ENCODE measurements around the gene PEAR1.

PEAR1 gene, protein sequence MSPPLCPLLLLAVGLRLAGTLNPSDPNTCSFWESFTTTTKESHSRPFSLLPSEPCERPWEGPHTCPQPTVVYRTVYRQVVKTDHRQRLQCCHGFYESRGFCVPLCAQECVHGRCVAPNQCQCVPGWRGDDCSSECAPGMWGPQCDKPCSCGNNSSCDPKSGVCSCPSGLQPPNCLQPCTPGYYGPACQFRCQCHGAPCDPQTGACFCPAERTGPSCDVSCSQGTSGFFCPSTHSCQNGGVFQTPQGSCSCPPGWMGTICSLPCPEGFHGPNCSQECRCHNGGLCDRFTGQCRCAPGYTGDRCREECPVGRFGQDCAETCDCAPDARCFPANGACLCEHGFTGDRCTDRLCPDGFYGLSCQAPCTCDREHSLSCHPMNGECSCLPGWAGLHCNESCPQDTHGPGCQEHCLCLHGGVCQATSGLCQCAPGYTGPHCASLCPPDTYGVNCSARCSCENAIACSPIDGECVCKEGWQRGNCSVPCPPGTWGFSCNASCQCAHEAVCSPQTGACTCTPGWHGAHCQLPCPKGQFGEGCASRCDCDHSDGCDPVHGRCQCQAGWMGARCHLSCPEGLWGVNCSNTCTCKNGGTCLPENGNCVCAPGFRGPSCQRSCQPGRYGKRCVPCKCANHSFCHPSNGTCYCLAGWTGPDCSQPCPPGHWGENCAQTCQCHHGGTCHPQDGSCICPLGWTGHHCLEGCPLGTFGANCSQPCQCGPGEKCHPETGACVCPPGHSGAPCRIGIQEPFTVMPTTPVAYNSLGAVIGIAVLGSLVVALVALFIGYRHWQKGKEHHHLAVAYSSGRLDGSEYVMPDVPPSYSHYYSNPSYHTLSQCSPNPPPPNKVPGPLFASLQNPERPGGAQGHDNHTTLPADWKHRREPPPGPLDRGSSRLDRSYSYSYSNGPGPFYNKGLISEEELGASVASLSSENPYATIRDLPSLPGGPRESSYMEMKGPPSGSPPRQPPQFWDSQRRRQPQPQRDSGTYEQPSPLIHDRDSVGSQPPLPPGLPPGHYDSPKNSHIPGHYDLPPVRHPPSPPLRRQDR

DNA sequence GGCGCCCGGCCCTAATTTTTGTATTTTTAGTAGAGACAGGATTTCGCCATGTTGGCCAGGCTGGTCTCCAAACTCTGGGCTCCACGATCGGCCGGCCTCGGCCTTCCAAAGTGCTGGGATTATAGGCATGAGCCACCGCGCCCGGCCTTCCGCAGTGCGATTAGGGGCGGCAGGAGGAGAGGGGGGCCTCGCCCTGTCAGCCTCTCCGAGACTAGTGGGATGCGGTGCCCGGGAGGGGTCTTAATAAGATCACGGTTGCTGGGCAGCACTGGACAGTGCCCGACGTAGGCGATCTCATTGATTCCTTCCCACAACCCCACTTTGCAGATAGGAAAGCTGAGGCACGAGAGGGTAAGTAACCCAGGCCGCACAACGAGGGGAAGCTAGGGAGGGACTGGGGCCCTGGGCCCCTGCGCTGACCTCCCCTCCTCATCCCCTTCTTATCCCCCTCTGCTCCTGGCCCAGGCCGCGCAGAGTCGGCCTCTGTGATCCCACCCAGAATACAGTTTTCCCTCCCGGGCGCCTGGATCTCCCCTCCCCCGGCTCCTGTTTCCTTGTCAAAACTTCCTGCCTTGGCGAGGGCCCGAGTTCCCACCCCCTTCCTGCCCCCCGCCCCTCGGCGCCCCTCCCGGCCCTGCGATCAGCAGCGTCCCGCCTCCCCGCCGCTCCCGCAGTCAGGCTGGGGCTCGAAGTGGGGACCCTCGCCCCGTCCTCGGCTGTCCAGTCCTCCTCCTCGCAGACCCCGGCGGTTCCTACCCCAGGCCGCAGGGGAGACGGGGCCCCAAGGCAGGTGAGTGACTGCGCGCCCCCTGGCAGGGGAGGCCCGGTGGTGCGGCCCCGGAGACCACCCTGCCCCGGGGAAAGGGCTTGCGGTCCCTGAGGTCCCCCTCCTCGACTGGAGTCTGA is at the start of gene PEAR1:
PEAR1 (plus strand) TSS at position 671 of the 906 bp plus-strand sequence. CDS start 10,209 bp downstream, outside the sequence.
- in situ Hi-C loops (cut with HindIII; ENCODE audit: low sequenced_read_pairs), result loop anchor here (5.0 to 10.0 kb wide), 2 partner anchors 51 to 72 kb away; no protein-coding TSS in a partner anchor

DNA sequence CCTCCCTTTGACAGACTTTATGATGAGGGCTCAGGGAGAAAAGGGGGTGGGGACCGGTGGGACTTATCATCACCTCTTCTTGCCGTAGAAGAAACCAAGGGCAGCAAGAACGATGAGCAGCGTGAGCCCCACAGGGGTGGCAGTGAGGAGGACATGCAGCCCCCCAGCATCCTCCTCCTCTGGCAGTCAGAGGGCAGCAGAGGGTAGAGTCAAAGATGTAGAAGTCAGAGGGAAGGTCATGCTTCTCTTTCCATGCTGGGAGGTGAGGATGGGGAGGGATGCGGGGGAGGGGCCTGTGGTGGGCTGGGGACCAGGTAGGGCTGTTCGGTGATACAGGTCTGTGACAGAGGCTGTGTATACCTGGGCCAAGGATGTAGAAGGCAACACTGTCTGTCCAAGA is 49.4 kb upstream of the PEAR1 start:
- in situ Hi-C loops (cut with HindIII; ENCODE audit: low sequenced_read_pairs), result loop anchor here (5.0 kb wide), 3 partner anchors 42 to 87 kb away; partner anchors contain the start of gene PEAR1

DNA sequence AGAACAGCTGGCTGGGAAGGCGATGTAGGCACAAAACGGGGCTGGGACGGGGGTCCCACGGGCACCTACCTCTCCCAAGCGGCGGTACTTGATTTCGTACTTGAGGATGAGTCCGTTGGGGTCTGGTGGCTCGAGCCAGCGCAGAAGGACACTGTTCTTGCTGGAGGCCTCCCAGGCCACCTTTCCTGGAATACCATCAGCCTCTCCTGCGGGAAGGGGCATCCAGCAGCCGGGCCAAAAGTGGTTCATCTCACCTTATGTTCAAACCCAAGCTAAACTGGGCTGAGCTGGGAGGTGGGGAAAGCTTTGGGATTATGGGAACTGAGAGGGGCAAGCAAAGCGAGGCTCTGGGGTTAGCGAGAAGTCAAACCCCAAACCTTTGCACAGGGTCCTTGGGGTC is 48.9 kb upstream of the PEAR1 start:
- in situ Hi-C loops (cut with HindIII; ENCODE audit: low sequenced_read_pairs), result loop anchor here (5.0 kb wide), 3 partner anchors 42 to 87 kb away; partner anchors contain the start of gene PEAR1

DNA sequence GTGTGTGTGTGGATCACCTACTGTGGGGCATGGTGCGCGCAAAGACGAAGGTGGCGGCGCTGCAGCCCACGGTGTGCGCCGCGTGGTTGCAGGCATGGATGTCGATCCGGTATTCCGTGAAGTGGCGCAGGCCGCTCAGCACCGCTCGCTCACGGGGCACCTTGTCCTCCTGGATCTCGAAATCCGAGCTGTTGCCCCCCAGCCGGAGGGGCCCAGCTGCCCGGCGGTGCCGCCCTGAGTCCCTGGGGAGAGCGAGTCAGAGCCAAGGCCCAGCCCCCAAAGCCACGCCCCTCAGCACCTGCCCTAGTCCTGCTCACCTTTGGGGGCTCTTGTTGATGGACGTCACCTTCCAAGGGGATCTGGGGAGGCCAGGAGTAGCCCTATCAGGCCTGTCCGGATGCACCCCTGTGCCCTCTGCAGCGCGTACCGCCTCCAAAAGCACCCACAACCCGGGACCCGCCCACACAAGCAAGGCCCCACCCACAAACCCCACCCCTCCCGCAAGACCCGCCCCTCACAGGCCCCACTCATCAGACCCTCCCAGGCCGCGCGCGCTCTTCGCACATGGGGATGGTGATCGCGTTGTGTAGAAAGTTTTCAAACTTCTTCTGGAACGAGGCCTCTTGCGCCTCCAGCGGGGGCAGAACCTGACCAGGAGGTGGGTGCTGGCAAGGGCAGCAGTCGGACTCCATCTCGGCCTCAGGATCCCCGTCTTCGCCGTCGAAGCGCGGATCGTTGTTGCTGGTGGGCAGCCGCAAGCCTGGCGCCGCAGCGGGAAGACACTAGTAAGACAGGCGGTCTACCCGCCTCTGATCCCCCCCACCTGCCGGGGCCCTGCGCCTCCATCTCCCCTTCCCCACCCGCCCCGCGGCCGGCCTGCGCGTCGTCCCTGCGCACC is 48.2 kb upstream of the PEAR1 start:
- in situ Hi-C loops (cut with HindIII; ENCODE audit: low sequenced_read_pairs), result no loop called here

DNA sequence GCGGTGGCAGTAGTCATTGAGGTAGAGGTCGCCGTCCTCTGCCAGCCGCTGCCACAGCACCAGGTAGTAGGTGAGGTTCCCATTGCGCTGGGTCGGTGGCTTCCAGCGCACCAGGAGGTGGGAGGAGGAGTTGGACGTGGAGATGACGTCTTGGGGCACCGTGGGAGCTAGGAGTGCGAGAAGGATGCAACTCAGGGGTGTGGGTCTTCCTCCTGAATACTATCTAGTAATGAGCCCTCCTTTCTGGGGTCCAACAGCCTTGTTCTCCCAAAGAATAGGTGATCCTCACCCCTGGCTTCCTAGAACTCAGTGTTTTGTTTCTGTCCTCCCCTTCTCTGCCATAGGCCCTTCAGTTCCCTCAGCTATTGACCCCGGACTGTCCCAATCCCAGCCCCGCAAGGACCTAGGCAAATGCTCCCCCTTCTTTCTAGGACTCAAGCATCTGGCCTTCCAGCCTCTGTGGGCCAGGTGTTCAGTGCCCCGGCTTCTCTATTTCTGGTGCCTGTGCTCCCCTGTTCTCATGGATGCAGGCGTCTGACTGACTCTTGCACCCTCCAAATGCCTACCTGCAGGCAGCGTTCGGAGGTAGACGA is 47.5 kb upstream of the PEAR1 start:
- in situ Hi-C loops (cut with HindIII; ENCODE audit: low sequenced_read_pairs), result no loop called here

- in situ Hi-C loops (cut with HindIII; ENCODE audit: low sequenced_read_pairs), result no loop called here
These were observed 46.9 kb upstream of the PEAR1 start for GRCh38 chr1:156846643-156847042.

DNA sequence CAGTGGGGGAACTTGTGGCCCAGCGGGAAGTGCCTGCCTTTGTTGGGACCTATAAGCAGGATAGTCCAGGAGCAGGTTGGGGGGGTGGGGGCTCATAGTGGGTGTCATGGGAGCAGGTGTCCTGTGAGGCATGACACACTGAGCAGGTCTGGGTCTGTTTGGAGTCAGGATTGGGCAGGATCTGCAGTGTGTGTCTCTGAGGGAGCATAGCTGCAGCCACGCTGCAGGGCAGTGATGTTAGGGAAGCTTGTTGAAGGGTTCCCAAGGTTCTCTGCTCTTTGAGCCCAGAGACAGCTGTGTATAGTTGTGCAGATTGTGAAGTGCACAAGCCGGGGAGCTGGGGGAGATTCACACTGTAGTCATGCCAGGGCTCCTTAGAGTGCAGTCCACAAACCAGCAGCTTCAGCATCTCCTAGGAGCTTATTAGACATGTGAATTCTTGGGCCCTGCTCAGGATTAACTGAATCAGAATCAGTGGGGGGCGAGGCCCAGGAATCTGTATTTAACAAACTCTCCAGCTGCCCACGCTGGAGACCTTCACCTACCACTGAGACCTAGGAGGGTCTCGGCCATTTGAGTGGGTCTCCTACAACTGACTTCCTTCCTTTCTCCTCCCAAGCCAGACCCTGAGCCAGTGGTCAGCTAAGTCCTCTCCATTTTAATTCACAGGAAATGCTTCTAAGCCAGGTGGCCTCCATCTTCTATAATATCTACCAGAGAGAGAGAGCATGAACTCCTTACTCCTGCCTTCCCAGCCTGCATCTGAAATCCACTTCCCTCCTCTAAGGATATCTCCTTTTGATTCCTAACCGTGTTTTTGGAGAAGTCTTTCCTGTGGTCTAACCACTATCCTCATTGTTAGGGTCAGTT is 45.7 kb upstream of the PEAR1 start:
- in situ Hi-C loops (cut with HindIII; ENCODE audit: low sequenced_read_pairs), result no loop called here

GRCh38 chr1:156848461-156849150 is 44.9 kb upstream of the PEAR1 start:
- in situ Hi-C loops (cut with HindIII; ENCODE audit: low sequenced_read_pairs), result no loop called here

DNA sequence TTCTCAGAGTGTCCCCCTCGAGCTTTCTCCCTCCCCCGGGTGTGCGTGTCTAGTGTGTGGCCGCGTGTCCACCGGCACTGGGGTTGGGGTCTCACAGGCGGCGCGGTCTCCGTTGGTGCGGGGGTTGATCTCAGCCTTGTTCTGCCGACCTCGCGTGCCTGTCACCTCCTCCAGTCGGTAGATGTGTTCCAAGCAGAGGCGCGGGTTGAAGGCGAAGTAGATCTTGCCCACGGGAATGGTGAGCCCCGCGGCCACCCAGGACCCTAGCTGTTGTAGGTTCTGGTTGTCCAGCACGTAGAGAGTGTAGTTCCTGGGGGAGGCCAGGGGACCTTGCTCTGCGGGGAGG is 44.4 kb upstream of the PEAR1 start:
- in situ Hi-C loops (cut with HindIII; ENCODE audit: low sequenced_read_pairs), result no loop called here

- in situ Hi-C loops (cut with HindIII; ENCODE audit: low sequenced_read_pairs), result loop anchor here (10.0 kb wide), 1 partner anchor 137 kb away; no protein-coding TSS in a partner anchor
These were observed 41.6 kb upstream of the PEAR1 start for GRCh38 chr1:156851779-156852417.

DNA sequence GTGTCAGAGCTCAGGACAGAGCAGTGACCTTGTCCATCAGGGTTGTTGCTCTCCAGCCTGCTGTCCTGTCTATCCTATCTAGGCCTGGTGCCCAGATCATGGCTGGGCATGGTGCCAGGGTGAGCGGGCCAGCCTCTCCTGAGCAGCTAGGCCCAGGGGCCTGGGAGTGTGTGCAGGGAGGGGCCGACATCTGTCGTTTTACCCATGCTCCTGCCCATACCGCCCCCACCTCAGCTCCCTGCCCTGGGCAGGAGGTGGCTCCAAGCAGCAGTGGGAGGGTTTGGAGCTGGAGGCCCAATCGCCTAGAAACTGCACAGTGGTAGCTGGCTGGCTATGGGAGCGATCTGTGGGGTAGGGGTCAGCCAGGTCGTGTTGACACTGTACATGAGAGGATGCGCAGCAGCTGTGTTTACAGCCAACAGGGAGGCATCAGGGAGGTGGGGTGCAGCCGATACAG is 41.1 kb upstream of the PEAR1 start:
- in situ Hi-C loops (cut with HindIII; ENCODE audit: low sequenced_read_pairs), result loop anchor here (10.0 kb wide), 1 partner anchor 138 kb away; no protein-coding TSS in a partner anchor

- in situ Hi-C loops (cut with HindIII; ENCODE audit: low sequenced_read_pairs), result loop anchor here (10.0 kb wide), 1 partner anchor 139 kb away; no protein-coding TSS in a partner anchor
These were observed 39.8 kb upstream of the PEAR1 start for GRCh38 chr1:156853761-156854160.

- in situ Hi-C loops (cut with HindIII; ENCODE audit: low sequenced_read_pairs), result loop anchor here (5.0 to 10.0 kb wide), 2 partner anchors 93 to 140 kb away; no protein-coding TSS in a partner anchor
These were observed 38.9 kb upstream of the PEAR1 start for GRCh38 chr1:156854634-156855033.

GRCh38 chr1:156856282-156856785 is 37.2 kb upstream of the PEAR1 start:
- in situ Hi-C loops (cut with HindIII; ENCODE audit: low sequenced_read_pairs), result loop anchor here (5.0 to 10.0 kb wide), 2 partner anchors 91 to 142 kb away; no protein-coding TSS in a partner anchor

DNA sequence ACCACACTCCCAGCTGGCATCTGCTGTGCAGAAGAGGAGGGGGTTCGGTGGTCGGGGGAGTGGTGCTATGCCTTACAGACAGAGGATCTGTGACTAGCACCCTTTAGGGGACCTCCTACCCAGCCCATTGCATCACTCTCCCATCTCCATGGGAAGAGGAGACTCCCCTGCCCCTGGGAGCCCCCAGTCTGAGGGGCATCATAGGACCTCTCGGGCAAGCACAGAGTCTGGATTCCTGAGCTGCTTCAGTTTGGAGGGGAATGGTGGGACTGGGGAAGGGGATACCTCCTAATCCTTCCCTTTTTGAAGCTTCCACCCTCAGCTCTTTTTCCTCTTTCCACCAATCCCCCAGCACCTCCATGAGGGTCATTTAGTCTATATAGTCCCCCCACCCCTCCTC is 36.0 kb upstream of the PEAR1 start:
- in situ Hi-C loops (cut with HindIII; ENCODE audit: low sequenced_read_pairs), result loop anchor here (5.0 to 10.0 kb wide), 2 partner anchors 90 to 143 kb away; no protein-coding TSS in a partner anchor

DNA sequence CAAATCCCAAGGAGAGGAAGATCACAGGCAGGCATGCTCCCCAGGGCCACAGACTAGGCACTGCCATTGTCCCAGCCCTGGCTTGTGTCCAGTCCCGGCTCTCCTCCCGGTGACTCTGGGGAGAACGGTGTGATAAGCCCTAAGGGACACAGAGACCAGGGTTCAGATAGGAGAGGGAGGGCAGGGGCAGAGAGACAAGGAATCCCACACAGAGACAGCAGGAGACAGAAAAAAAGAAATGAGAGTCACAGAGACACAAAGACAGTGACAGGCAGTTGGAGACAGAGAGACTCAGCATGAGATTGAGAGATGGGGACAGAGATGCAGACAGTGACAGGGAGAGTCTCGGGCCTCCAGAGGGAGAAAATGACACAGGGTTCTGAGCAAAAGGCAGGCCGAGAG is 35.0 kb upstream of the PEAR1 start:
- in situ Hi-C loops (cut with HindIII; ENCODE audit: low sequenced_read_pairs), result loop anchor here (5.0 to 10.0 kb wide), 2 partner anchors 89 to 144 kb away; no protein-coding TSS in a partner anchor

All from endothelial cell of hepatic sinusoid (primary cell).